GM13977 (cell line): ENCODE measurements around the gene PYY.
"Not testable (repeated sequence)": the region's sequence is repeated elsewhere in the genome, so short reads cannot be mapped to it uniquely, and the experiment has no call there.

Experiments used
- DNase-seq: peaks from one replicate; pipeline ENCODE4 v3.0.0; 2012; ENCODE audit warnings: low spot score
- CTCF ChIP-seq: IDR thresholded peaks from 2 replicates; pipeline ENCODE4 v1.5.1; 2012; ENCODE audit warnings: mild to moderate bottlenecking, control low read depth; ENCODE audit not compliant: insufficient read depth; ENCODE audit errors: extremely low read depth, missing control alignments
- in situ Hi-C: fragments of 300-500 bp; cut with MboI; formaldehyde crosslinking; loops from one replicate; pipeline ENCODE4 v1.12.0; 2022; ENCODE audit warnings: low sequenced_read_pairs, low pct_unique_long_range_greater_than_20kb, mixed read lengths, inconsistent platforms; ENCODE audit not compliant: unreplicated experiment

PYY gene

GRCh38 chr17:43970366-43970765 lies 16.6 kb upstream of the PYY start:
- no peak for DNase-seq
- in situ Hi-C loops, result no loop called here
- TF ChIP-seq CTCF, result no peak

DNA sequence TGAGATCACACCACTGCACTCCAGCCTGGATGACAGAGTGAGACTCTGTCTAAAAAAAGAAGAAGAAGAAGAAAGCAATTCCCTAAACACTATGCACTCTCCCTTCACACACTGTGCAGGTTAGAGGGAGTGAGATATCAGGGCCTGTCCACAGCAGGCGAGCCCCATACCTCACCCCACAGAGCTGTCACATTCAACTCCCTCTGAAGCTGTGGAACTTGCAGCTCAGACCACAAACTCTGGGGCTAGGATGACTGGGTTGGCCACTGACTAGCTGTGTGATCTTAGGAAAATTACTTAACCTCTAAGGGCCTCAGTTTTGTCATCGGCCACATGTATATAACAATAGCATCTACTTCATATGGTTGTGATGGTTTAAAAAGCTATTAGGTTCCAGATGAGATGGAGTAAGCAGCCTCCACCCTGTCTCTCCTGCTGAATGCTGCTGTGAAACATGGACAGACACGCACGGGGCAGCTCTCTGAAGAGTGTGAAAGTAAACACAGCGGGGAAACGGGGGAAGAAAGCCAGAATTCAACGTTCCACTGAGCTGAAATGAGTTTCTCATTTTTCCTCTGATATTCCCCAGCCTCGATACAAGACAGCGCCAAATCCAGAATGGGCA lies 13.6 kb upstream of the PYY start:
- TF ChIP-seq CTCF, result no peak
- in situ Hi-C loops, result no loop called here
- no peak for DNase-seq

DNA sequence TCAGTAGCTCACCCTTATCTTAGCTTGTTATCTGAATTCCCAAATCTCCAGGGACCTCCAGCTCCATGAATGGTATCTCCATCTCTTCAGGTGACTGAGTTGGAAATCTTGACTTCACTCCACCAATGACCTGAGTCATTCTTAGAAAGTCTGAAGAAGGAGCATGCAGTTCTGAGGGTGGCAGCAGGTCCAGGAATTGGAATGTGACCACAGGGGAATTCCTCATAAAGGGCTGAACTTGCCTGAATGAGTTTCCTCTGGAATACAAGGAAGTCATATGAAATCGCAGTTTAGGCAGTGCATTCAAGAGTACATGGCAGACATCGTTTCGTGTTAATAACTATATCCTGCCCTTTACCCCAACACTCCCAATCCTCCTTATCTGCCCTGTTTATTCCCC lies 12.5 kb upstream of the PYY start:
- in situ Hi-C loops, result no loop called here
- no peak for TF ChIP-seq CTCF
- DNase-seq, result no peak

GRCh38 chr17:43962479-43962878 lies 8.7 kb upstream of the PYY start:
- in situ Hi-C loops, result no loop called here
- no peak for TF ChIP-seq CTCF
- no peak for DNase-seq

DNA sequence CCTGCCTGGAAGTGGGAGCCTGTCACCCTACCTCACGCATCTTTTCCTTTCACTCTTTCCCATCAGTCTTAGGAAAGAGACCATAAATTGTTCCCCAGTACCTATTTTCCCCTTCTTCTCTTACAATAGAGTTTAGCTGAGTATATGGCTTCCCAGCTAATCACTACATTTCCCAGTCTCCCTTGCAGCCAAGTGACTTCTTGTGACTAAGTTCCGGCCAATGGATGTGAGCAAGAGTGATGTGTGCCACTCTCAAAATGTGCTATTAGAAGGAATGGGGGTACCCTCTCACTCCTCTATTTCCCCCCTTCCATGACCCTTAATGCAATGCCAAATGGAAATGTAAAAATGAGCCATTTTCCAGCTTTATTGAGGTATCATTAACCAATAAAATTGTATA lies 8.2 kb upstream of the PYY start:
- in situ Hi-C loops, result no loop called here
- no peak for DNase-seq
- no peak for TF ChIP-seq CTCF

DNA sequence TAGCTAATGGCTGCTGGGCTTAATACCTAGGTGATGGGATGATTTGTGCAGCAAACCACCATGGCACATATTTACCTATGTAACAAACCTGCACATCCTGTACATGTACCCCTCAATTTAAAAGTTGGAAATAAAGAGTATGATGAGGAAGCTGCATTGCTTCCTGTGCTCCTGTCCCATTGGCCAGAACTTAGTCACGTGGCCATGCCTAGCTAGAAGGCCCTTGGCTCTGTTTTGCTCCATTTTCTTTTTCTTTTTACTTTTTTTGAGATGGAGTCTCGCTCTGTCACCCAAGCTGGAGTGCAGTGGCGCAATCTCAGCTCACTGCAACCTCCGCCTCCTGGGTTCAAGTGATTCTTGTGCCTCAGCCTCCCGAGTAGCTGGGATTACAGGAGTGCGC lies 7.6 kb upstream of the PYY start:
- DNase-seq, in situ Hi-C loops: not testable (repeated sequence)

GRCh38 chr17:43958748-43959352 lies 5.1 kb upstream of the PYY start:
- in situ Hi-C loops, result no loop called here
- TF ChIP-seq CTCF, result no peak
- no peak for DNase-seq
